ENCODE measurements around the gene SRXN1. TPM values are rescaled to one million over a fixed set of nuclear protein-coding genes. Genes with fewer than 3 reads are reported as not detected.

SRXN1 gene
- total RNA-seq, 1 experiment from 2014 or later: 80.8 TPM

DNA sequence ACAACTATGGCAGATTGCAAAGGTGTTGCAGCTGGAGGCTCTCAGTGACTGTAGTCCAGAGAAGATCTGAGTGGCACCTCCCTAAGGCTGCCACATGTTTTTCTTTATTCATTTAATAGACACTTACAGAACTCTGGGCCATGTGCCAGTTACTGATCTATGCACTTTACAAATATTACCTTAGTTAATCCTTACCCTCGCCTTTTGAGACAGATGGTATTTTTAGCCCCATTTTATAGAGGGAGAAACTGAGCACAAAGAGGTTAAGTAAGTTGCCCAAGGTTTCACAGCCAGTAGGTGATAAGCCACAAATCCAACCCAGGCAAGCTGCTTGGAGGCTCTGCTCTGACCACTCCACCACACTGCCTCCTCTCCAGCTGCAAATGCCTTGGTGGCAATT, 29.1 kb upstream of the SRXN1 start (continued):
- TF ChIP-seq, protein P1, sequence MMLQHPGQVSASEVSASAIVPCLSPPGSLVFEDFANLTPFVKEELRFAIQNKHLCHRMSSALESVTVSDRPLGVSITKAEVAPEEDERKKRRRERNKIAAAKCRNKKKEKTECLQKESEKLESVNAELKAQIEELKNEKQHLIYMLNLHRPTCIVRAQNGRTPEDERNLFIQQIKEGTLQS (IDR thresholded peaks at IDR 0.05): no peak
- TF ChIP-seq SP1 (IDR thresholded peaks at IDR 0.05; ENCODE audit: low read depth): no peak
- TF ChIP-seq CBX3 (IDR thresholded peaks at IDR 0.05; ENCODE audit: low read depth): no peak

DNA sequence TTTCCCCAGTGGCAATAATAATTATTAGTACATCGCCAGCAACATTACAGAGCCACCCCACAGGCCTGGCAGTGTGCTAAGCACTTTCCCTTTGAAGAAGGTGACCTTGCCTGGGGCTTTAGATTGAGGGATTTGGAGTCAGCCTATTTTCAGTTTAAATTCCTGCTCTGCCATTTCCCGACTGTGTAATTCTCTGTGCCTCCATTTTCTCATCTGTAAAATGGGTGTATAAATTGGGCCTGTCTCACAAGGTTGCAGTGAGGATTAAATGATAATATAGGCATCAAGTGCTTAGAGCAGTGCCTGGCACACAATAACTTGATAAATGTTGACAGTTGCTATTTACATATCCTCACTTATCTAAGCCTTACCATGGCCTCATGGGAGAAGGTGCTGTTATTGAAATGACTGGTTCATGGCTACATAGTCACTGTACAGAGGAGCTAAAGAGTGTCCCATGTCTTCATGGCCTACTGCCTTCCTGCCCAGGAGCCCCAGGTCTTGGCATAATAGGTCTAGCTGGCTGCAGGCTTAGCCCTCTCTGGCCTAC, 27.7 kb upstream of the SRXN1 start:
- CTCF ChIA-PET: no interaction called here
- POLR2A ChIA-PET: no interaction called here

More for the DNA sequence above, 27.7 kb upstream of the SRXN1 start:
- Histone ChIP-seq H3K4me1 (ENCODE audit: control insufficient read depth in 1 of 2, insufficient read depth in 2 of 2, low read length in 2 of 2) (no peaks in the 10 kb centered on the region), H4K20me1 (ENCODE audit: insufficient read depth) (no peaks in the 10 kb centered on the region), H3K9ac (ENCODE audit: low read length) (no peak overlapping the region), H3K36me3 (ENCODE audit: control insufficient read depth in 1 of 2, insufficient read depth in 2 of 2, low read length in 2 of 2) (no peaks in the 10 kb centered on the region), H3K79me2 (ENCODE audit: insufficient read depth, low read length) (no peaks in the 10 kb centered on the region), H3K9me2 (ENCODE audit: insufficient read depth) (no peaks in the 10 kb centered on the region), H3K4me2 (ENCODE audit: low read length) (no peak overlapping the region), H3K9me3 (ENCODE audit: control insufficient read depth in 1 of 2, insufficient read depth in 1 of 2, low read depth in 1 of 2, low read length in 2 of 2) (no peaks in the 10 kb centered on the region), H3K4me3 (replicated peaks in 1 of 2; ENCODE audit: low read depth in 1 of 2, low read length in 2 of 2) (no peak overlapping the region), H3K27me3 (ENCODE audit: insufficient read depth, low read length) (peaks cover 34% of the 10 kb centered on the region; the same call in 1 of the 2 replicates), H2AFZ (ENCODE audit: low read depth, low read length, poor library complexity, severe bottlenecking) (no peak overlapping the region), H3K27ac (ENCODE audit: low read depth, low read length) (no peak overlapping the region)
- intact Hi-C loops (cut with micrococcal nuclease): no loop called here
- RAD21 ChIA-PET (ENCODE audit: low non-redundant PET in 1 of 2, low total read pairs in 2 of 2, uncharacterized antibody in 2 of 2, unreplicated experiment in 2 of 2): no interaction called here
- ATAC-seq (no peak), DNase-seq (ENCODE audit: low read depth, low spot score) (no peak)
- TF ChIP-seq, protein P2, sequence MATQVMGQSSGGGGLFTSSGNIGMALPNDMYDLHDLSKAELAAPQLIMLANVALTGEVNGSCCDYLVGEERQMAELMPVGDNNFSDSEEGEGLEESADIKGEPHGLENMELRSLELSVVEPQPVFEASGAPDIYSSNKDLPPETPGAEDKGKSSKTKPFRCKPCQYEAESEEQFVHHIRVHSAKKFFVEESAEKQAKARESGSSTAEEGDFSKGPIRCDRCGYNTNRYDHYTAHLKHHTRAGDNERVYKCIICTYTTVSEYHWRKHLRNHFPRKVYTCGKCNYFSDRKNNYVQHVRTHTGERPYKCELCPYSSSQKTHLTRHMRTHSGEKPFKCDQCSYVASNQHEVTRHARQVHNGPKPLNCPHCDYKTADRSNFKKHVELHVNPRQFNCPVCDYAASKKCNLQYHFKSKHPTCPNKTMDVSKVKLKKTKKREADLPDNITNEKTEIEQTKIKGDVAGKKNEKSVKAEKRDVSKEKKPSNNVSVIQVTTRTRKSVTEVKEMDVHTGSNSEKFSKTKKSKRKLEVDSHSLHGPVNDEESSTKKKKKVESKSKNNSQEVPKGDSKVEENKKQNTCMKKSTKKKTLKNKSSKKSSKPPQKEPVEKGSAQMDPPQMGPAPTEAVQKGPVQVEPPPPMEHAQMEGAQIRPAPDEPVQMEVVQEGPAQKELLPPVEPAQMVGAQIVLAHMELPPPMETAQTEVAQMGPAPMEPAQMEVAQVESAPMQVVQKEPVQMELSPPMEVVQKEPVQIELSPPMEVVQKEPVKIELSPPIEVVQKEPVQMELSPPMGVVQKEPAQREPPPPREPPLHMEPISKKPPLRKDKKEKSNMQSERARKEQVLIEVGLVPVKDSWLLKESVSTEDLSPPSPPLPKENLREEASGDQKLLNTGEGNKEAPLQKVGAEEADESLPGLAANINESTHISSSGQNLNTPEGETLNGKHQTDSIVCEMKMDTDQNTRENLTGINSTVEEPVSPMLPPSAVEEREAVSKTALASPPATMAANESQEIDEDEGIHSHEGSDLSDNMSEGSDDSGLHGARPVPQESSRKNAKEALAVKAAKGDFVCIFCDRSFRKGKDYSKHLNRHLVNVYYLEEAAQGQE (IDR thresholded peaks at IDR 0.05; ENCODE audit: low read depth): no peak
- no peak for TF ChIP-seq SIN3A (IDR thresholded peaks at IDR 0.05; ENCODE audit: low read depth)
- TF ChIP-seq RAD21 (IDR thresholded peaks at IDR 0.05; ENCODE audit: low read depth): no peak
- TF ChIP-seq POLR2AphosphoS5 (IDR thresholded peaks at IDR 0.05; ENCODE audit: low read depth, low read length): no peak
- no peak for TF ChIP-seq ZFX (IDR thresholded peaks at IDR 0.05)
- no peak for TF ChIP-seq EGR1 (IDR thresholded peaks at IDR 0.05; ENCODE audit: low read depth)
- no peak for TF ChIP-seq SRF (IDR thresholded peaks at IDR 0.05; ENCODE audit: low read depth)
- no peak for TF ChIP-seq ELF1 (IDR thresholded peaks at IDR 0.05; ENCODE audit: borderline replicate concordance, low read depth)
- BruUV-seq (replicated peaks): no TSS peak
